K562 (cell line): ENCODE data around the gene PRKG1. TPM values are rescaled to one million over a fixed set of nuclear protein-coding genes. Genes with fewer than 3 reads are reported as not detected.

Source experiments
- ATAC-seq: fragments of 200-7000 bp; cut with Tn5 transposase; 3 replicates; pipeline ENCODE4 v1.9.1; 2020; ENCODE audit warnings: moderate library complexity
- BruUV-seq: library from RNA; stranded (reverse); fragments of 400-500 nt; replicated peaks from 2 replicates; lab custom pipeline; 2021; lab: Mats Ljungman, UMichigan
- CTCF ChIA-PET: fragments of 300-600 bp; formaldehyde crosslinking; extraction: SDS; loops from one replicate; lab custom pipeline; 2021; ENCODE audit warnings: low intra/inter-chr PET ratio; lab: Yijun Ruan, JAX
- POLR2A ChIA-PET: fragments of 300-600, 350-650 bp; sonication (Branson Sonifier 250); formaldehyde crosslinking; extraction: SDS; loops from one replicate; lab custom pipeline; 2021; ENCODE audit warnings: antibody characterized with exemption, inconsistent platforms; lab: Yijun Ruan, JAX
- DNase-seq, 4 experiments: peaks; one replicate each; pipeline versions ENCODE4 v3.0.0 to v3.0.0-alpha.2; 2011 to 2018; ENCODE audit warnings: low spot score in 3 of 4, mixed read lengths in 3 of 4; ENCODE audit errors: extremely low read depth in 1 of 4
- FAIRE-seq: peaks from 2 replicates; lab custom pipeline; 2011; peaks lifted over from hg19 to GRCh38; lab: Jason Lieb, UNC
- H2AFZ ChIP-seq: 2 replicates; pipeline ENCODE4 v1.6.0; 2011; ENCODE audit warnings: low read depth, low read length, control low read depth, inconsistent platforms
- H3K27ac ChIP-seq: fragments of 200-600 bp; 3 replicates; pipeline ENCODE4 v1.8.0; 2011; ENCODE audit warnings: low read depth, mild to moderate bottlenecking, control low read depth, inconsistent platforms, low read length, moderate library complexity, mixed read lengths; ENCODE audit errors: extremely low read depth
- H3K27me3 ChIP-seq, 2 experiments: fragments of 300-600 bp in 1 of 2; 2 replicates in 1 of 2; 3 replicates in 1 of 2; pipeline versions ENCODE4 v1.6.0 to v1.8.0; 2011; ENCODE audit warnings: inconsistent platforms in 2 of 2, low read length in 2 of 2, mild to moderate bottlenecking in 1 of 2, mixed read lengths in 1 of 2, moderate library complexity in 1 of 2; ENCODE audit not compliant: control insufficient read depth in 2 of 2, insufficient read depth in 2 of 2
- H3K36me3 ChIP-seq: fragments of 300-600 bp; 3 replicates; pipeline ENCODE4 v1.8.0; 2011; ENCODE audit warnings: mild to moderate bottlenecking, low read length, inconsistent platforms; ENCODE audit not compliant: control insufficient read depth, insufficient read depth
- H3K4me1 ChIP-seq, 2 experiments: fragments of 200-600 bp in 1 of 2; replicated peaks in 1 of 2; 2 replicates in 1 of 2; 3 replicates in 1 of 2; pipeline versions ENCODE4 v1.5.1 to v1.8.0; 2011; ENCODE audit warnings: inconsistent platforms in 2 of 2, low read length in 2 of 2, mild to moderate bottlenecking in 1 of 2, mixed read lengths in 1 of 2, moderate library complexity in 1 of 2; ENCODE audit not compliant: control insufficient read depth in 2 of 2, insufficient read depth in 2 of 2
- H3K4me2 ChIP-seq: 2 replicates; pipeline ENCODE4 v1.6.1; 2011; ENCODE audit warnings: low read length, control low read depth, inconsistent platforms, mixed read lengths; ENCODE audit not compliant: insufficient read depth
- H3K4me3 ChIP-seq: fragments of 200-600 bp; sonication (generic), shearing (Covaris generic); 2 replicates; pipeline ENCODE4 v1.5.1; 2016; ENCODE audit warnings: control low read depth, inconsistent platforms
- H3K79me2 ChIP-seq: fragments of 200-600 bp; 3 replicates; pipeline ENCODE4 v1.8.0; 2011; ENCODE audit warnings: low read length, inconsistent platforms; ENCODE audit not compliant: control insufficient read depth, insufficient read depth
- H3K9ac ChIP-seq, 2 experiments: 2 replicates each; pipeline versions ENCODE4 v1.6.0 to v1.6.1; 2011; ENCODE audit warnings: low read depth in 2 of 2, low read length in 2 of 2, control low read depth in 1 of 2, inconsistent platforms in 1 of 2, mild to moderate bottlenecking in 1 of 2, mixed read lengths in 1 of 2; ENCODE audit not compliant: insufficient read depth in 1 of 2
- H3K9me1 ChIP-seq: one replicate; pipeline ENCODE4 v1.6.0; 2011; ENCODE audit warnings: inconsistent platforms, mild to moderate bottlenecking, low read length, moderate library complexity; ENCODE audit not compliant: control insufficient read depth, insufficient read depth
- H3K9me3 ChIP-seq: replicated peaks from 2 replicates; pipeline ENCODE4 v1.5.1; 2011; ENCODE audit warnings: low read depth, low read length, inconsistent platforms; ENCODE audit not compliant: control insufficient read depth, insufficient read depth
- H4K20me1 ChIP-seq: replicated peaks from 2 replicates; pipeline ENCODE4 v1.6.1; 2011; ENCODE audit warnings: low read length, inconsistent platforms, mixed read lengths; ENCODE audit not compliant: control insufficient read depth, insufficient read depth
- AFF4 ChIP-seq: sonication (generic); formaldehyde crosslinking; IDR thresholded peaks from 2 replicates; pipeline ENCODE4 v1.8.0; 2023; ENCODE audit warnings: mild to moderate bottlenecking, missing genetic modification reagents
- CAMTA2 ChIP-seq: fragments of 250-450 bp; sonication (Bioruptor Pico); conservative IDR thresholded peaks from 2 replicates; pipeline ENCODE4 v1.5.1; 2022
- CTCFL ChIP-seq: IDR thresholded peaks from 2 replicates; pipeline ENCODE4 v1.6.1; 2011; ENCODE audit warnings: borderline replicate concordance, low read depth, mild to moderate bottlenecking, moderate library complexity, low read length; ENCODE audit not compliant: insufficient read depth, poor library complexity, severe bottlenecking
- DPF2 ChIP-seq: fragments of 450-650 bp; IDR thresholded peaks from 2 replicates; pipeline ENCODE4 v1.6.1; 2016
- NELFE ChIP-seq: IDR thresholded peaks from 2 replicates; pipeline ENCODE4 v1.6.1; 2011; ENCODE audit warnings: mild to moderate bottlenecking; ENCODE audit not compliant: insufficient read depth, insufficient read length
- PRPF4 ChIP-seq: fragments of 200-400 bp; formaldehyde crosslinking; IDR thresholded peaks from one replicate; pipeline ENCODE4 v1.6.1; 2017; ENCODE audit warnings: low read length, low read depth, mild to moderate bottlenecking; ENCODE audit not compliant: insufficient read depth, poor library complexity, severe bottlenecking
- U2AF1 ChIP-seq: fragments of 200-400 bp; formaldehyde crosslinking; optimal IDR thresholded peaks from 2 replicates; pipeline ENCODE3; 2017; ENCODE audit warnings: mild to moderate bottlenecking, low read depth, low read length, moderate library complexity
- ZHX1 ChIP-seq: fragments of 150-350 bp; conservative IDR thresholded peaks from 2 replicates; pipeline ENCODE4 v1.6.1; 2014; ENCODE audit warnings: low read length
- ZNF133 ChIP-seq: fragments of 250-450 bp; sonication (Bioruptor Pico); IDR thresholded peaks from 2 replicates; pipeline ENCODE4 v1.4.0; 2020; ENCODE audit warnings: mild to moderate bottlenecking
- in situ Hi-C: fragments of 300-500 bp; cut with MboI; formaldehyde crosslinking; loops from 4 replicates; pipeline ENCODE4 v1.15.0; 2018; ENCODE audit warnings: inconsistent platforms, mixed read lengths
- intact Hi-C: fragments of 100-400 bp; cut with micrococcal nuclease; formaldehyde crosslinking; loops from 2 replicates; pipeline ENCODE4 v1.14.2; 2022
- polyA plus RNA-seq, 8 experiments: library from polyadenylated mRNA; depleted of rRNA in 4 of 8; stranded (reverse) in 5 of 8; unstranded in 3 of 8; fragments of >200 nt; fragmentation: Nextera tagmentation in 2 of 8; fragmentation: Illumina TruSeq in 1 of 8; extraction: Ambion mirVana in 2 of 8; extraction: Trizol in 1 of 8; gene quantifications; 2 replicates each; pipeline versions ENCODE4 v1.2.1 to v1.2.3, GENCODE V29; 2011 to 2014; ENCODE audit warnings: inconsistent platforms in 1 of 8, missing spikeins in 1 of 8
- total RNA-seq, 7 experiments: library from RNA; depleted of rRNA in 6 of 7; stranded (reverse); fragments of >200 nt in 6 of 7; fragmentation: Illumina TruSeq in 2 of 7; extraction: Trizol in 2 of 7; gene quantifications; 2 replicates each; pipeline versions ENCODE4 v1.2.1 to v1.2.3, GENCODE V29; 2011 to 2021; ENCODE audit warnings: low replicate concordance in 1 of 7
- TF ChIP-seq, protein P1 (sequence below): sonication (generic); formaldehyde crosslinking; IDR thresholded peaks from 2 replicates; pipeline ENCODE4 v1.8.0; 2022; ENCODE audit warnings: mild to moderate bottlenecking, missing genetic modification reagents

Gene PRKG1
- total and polyA plus RNA-seq, 9 of the 15 experiments (the other 6 are each of a cell fraction or from before 2014, with no cell fraction given) = 0.22 TPM; not detected in 8

DNA sequence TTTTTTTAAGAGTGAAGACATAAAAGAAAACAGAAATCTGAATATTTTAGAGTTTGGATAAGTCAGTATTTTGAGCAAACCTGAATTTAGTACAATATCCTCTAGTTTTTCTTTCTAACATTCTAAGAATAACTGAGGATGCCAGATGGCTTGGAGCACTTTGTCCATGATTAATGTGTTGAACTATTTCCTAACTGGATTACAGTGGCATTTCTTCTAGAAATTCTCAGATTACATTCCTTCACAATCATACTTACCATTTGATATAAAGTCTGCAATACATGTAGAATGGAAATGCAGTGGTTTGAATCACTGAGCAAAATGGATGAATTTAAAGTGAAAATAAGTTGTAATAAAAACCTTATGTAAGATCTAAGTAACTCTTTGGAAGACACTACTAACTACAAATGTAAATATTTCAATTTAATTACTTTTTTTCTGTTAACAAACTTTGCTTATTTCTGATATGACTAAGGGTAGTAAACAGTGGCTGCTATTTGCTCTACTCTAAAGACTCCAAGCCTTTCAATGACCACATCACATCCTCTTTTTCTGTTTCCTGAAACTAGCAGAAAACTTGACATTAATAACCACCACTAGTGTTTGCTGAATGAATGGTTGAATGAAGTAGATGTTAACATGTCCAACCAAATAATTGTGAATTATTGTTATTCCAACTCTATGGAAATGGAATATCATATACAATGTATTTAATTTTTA lies 102.8 kb downstream of the PRKG1 start:
- POLR2A ChIA-PET = no interaction called here
- ATAC-seq = no peak
- TF ChIP-seq NELFE (no peak), ZHX1 (no peak), CTCFL (no peak), U2AF1 (no peak), AFF4 (CRISPR knock-in tag) (no peak), CAMTA2 (CRISPR knock-in tag) (no peak), ZNF133 (no peak), DPF2 (no peak), PRPF4 (no peak)
- TF ChIP-seq, protein P1, sequence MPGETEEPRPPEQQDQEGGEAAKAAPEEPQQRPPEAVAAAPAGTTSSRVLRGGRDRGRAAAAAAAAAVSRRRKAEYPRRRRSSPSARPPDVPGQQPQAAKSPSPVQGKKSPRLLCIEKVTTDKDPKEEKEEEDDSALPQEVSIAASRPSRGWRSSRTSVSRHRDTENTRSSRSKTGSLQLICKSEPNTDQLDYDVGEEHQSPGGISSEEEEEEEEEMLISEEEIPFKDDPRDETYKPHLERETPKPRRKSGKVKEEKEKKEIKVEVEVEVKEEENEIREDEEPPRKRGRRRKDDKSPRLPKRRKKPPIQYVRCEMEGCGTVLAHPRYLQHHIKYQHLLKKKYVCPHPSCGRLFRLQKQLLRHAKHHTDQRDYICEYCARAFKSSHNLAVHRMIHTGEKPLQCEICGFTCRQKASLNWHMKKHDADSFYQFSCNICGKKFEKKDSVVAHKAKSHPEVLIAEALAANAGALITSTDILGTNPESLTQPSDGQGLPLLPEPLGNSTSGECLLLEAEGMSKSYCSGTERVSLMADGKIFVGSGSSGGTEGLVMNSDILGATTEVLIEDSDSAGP (CRISPR knock-in tag) = no peak

More for the DNA sequence above, 102.8 kb downstream of the PRKG1 start:
- in situ Hi-C loops (no loop called here), intact Hi-C loops (no loop called here)
- Histone ChIP-seq H3K4me3 (no peak overlapping the region), H3K9me1 (no peaks in the 10 kb centered on the region), H3K27ac (no peak overlapping the region), H3K36me3 (no peaks in the 10 kb centered on the region), H4K20me1 (no peaks in the 10 kb centered on the region), H3K9ac (no peak overlapping the region), H2AFZ (no peak overlapping the region), H3K4me2 (no peak overlapping the region), H3K27me3 (no peaks in the 10 kb centered on the region), H3K9me3 (peaks cover 2% of the 10 kb centered on the region), H3K79me2 (no peaks in the 10 kb centered on the region), H3K4me1 (no peaks in the 10 kb centered on the region)
- no TSS peak for BruUV-seq
- CTCF ChIA-PET = no interaction called here
- DNase-seq = no peak
- FAIRE-seq = no peak
